GM23248 (cell line): ENCODE measurements around the gene TMEM145.
"Not testable (repeated sequence)": the region's sequence is repeated elsewhere in the genome, so short reads cannot be mapped to it uniquely, and the experiment has no call there.

Experiments used
- EZH2 ChIP-seq: fragments of 200-600 bp; sonication (generic); IDR thresholded peaks from 2 replicates; pipeline ENCODE4 v1.6.1; 2018; ENCODE audit warnings: antibody characterized with exemption, mild to moderate bottlenecking; ENCODE audit not compliant: insufficient read depth, poor library complexity, severe bottlenecking
- EZH2phosphoT487 ChIP-seq: fragments of 200-600 bp; sonication (generic); IDR thresholded peaks from 2 replicates; pipeline ENCODE4 v1.6.1; 2018; ENCODE audit warnings: antibody characterized with exemption, moderate library complexity, mild to moderate bottlenecking, low read depth; ENCODE audit not compliant: insufficient read depth

GRCh38 chr19:42331333-42331732 is 18.2 kb downstream of the TMEM145 start:
- not testable (repeated sequence) for TF ChIP-seq EZH2, EZH2phosphoT487
